ENCODE results near the gene TAX1BP1. TPM values are rescaled to one million over a fixed set of nuclear protein-coding genes. Genes with fewer than 3 reads are reported as not detected.

The TAX1BP1 gene
- total and polyA plus RNA-seq, 11 donors: 91.2 to 190 (median 159) TPM

GRCh38 chr7:27745064-27745583 lies 5.2 kb downstream of the TAX1BP1 start:
- peaks cover 0 to 19% (median 18%) of the 10 kb centered on the region in 9 donors for H3K36me3 ChIP-seq
- intact Hi-C loops (cut with DNase I): loop anchor here in 3 of 10 donors (5.0 to 10.0 kb wide), 3 partner anchors 177 to 280 kb away; no protein-coding TSS in a partner anchor
- H3K4me3 ChIP-seq: no peak overlapping the region
- peak overlapping the region in 7 of 12 donors; percentile 0 to 47 (median 20) for H3K27ac ChIP-seq
- TF ChIP-seq CTCF (IDR thresholded peaks at IDR 0.05) (peak in 11 of 12 donors; percentile 34 to 62 (median 47)), POLR2A (IDR thresholded peaks at IDR 0.05) (no peak)
- H3K27me3 ChIP-seq: no peaks in the 10 kb centered on the region
- peaks cover 0 to 57% (median 48%) of the 10 kb centered on the region in 12 donors for H3K4me1 ChIP-seq
- 6 to 17% (median 10%) methylated on average over 2 of the region's 2 CpGs for WGBS, 4 donors
- no peaks in the 10 kb centered on the region for H3K9me3 ChIP-seq
- peak in 1 of 4 donors; percentile 23 for ATAC-seq
- DNase-seq: no peak

- intact Hi-C loops (cut with DNase I): loop anchor here in 3 of 10 donors (5.0 to 10.0 kb wide), 3 partner anchors 176 to 278 kb away; no protein-coding TSS in a partner anchor
- ATAC-seq: no peak
- DNase-seq: no peak
- H3K27me3 ChIP-seq: no peaks in the 10 kb centered on the region
- peaks cover 0 to 49% (median 41%) of the 10 kb centered on the region in 12 donors for H3K4me1 ChIP-seq
- H3K27ac ChIP-seq: no peak overlapping the region
- H3K36me3 ChIP-seq: peaks cover 0 to 32% (median 31%) of the 10 kb centered on the region in 9 donors
- no peaks in the 10 kb centered on the region for H3K9me3 ChIP-seq
- TF ChIP-seq POLR2A (IDR thresholded peaks at IDR 0.05): no peak
- no peak for TF ChIP-seq CTCF (IDR thresholded peaks at IDR 0.05)
- H3K4me3 ChIP-seq: no peak overlapping the region
Measured at GRCh38 chr7:27746486-27746885, 6.5 kb downstream of the TAX1BP1 start.

GRCh38 chr7:27746978-27747377 lies 7.0 kb downstream of the TAX1BP1 start:
- Histone ChIP-seq H3K36me3 (peaks cover 0 to 37% (median 36%) of the 10 kb centered on the region in 9 donors), H3K27ac (no peak overlapping the region), H3K27me3 (no peaks in the 10 kb centered on the region), H3K9me3 (no peaks in the 10 kb centered on the region), H3K4me3 (no peak overlapping the region), H3K4me1 (peaks cover 0 to 47% (median 40%) of the 10 kb centered on the region in 12 donors)
- ATAC-seq (no peak), DNase-seq (no peak)
- TF ChIP-seq CTCF (IDR thresholded peaks at IDR 0.05): no peak
- TF ChIP-seq POLR2A (IDR thresholded peaks at IDR 0.05): no peak
- intact Hi-C loops (cut with DNase I): loop anchor here in 3 of 10 donors (5.0 to 10.0 kb wide), 3 partner anchors 175 to 278 kb away; no protein-coding TSS in a partner anchor
- 75 to 93% (median 86%) methylated on average over 1 of the region's 1 CpG for WGBS, 4 donors

GRCh38 chr7:27747589-27748368 lies 7.8 kb downstream of the TAX1BP1 start:
- H3K4me1 ChIP-seq: peaks cover 0 to 44% (median 37%) of the 10 kb centered on the region in 12 donors
- ATAC-seq (peak in 1 of 4 donors; percentile 31), DNase-seq (no peak)
- H3K27ac ChIP-seq: no peak overlapping the region
- H3K9me3 ChIP-seq: no peaks in the 10 kb centered on the region
- TF ChIP-seq POLR2A (IDR thresholded peaks at IDR 0.05) (no peak), CTCF (IDR thresholded peaks at IDR 0.05) (no peak)
- peaks cover 0 to 45% (median 42%) of the 10 kb centered on the region in 9 donors for H3K36me3 ChIP-seq
- no peaks in the 10 kb centered on the region for H3K27me3 ChIP-seq
- 64 to 78% (median 72%) methylated on average over 4 of the region's 4 CpGs for WGBS, 4 donors
- H3K4me3 ChIP-seq: no peak overlapping the region
- intact Hi-C loops (cut with DNase I): loop anchor here in 3 of 10 donors (5.0 to 10.0 kb wide), 3 partner anchors 175 to 277 kb away; no protein-coding TSS in a partner anchor
